Activated T-cell treated with anti-CD3 and anti-CD28 coated beads, Interleukin-2, amount 50 U/mL, for 4 hours (primary cell): ENCODE measurements around the gene ANTKMT. TPM values are rescaled to one million over a fixed set of nuclear protein-coding genes. Genes with fewer than 3 reads are reported as not detected.

ENCODE experiments used
- ATAC-seq, 2 donors: fragments of 200-7000 bp; cut with Tn5 transposase; one replicate each; pipeline ENCODE4 v1.10.0; 2021
- DNase-seq: peaks from one replicate; pipeline ENCODE4 v3.0.0-alpha.2; 2020
- H3K27me3 Mint-ChIP-seq: one replicate; pipeline ENCODE4 v1.8.0; 2021; ENCODE audit warnings: low read depth, mixed read lengths
- H3K36me3 Mint-ChIP-seq: one replicate; pipeline ENCODE4 v1.8.0; 2022; ENCODE audit warnings: mixed read lengths; ENCODE audit not compliant: insufficient read depth
- H3K4me1 Mint-ChIP-seq: one replicate; pipeline ENCODE4 v1.8.0; 2021; ENCODE audit warnings: low read depth, mixed read lengths
- H3K4me3 Mint-ChIP-seq: one replicate; pipeline ENCODE4 v1.8.0; 2021; ENCODE audit warnings: mild to moderate bottlenecking, moderate library complexity, mixed read lengths
- H3K9me3 Mint-ChIP-seq: one replicate; pipeline ENCODE4 v1.8.0; 2021; ENCODE audit warnings: mixed read lengths
- total RNA-seq, 3 donors: library from RNA; stranded (reverse); gene quantifications; one replicate each; pipeline ENCODE4 v1.2.1, GENCODE V29; 2021

ANTKMT gene
- total RNA-seq, 3 donors from 2014 or later: 66.0 to 75.0 (median 67.8) TPM

DNA sequence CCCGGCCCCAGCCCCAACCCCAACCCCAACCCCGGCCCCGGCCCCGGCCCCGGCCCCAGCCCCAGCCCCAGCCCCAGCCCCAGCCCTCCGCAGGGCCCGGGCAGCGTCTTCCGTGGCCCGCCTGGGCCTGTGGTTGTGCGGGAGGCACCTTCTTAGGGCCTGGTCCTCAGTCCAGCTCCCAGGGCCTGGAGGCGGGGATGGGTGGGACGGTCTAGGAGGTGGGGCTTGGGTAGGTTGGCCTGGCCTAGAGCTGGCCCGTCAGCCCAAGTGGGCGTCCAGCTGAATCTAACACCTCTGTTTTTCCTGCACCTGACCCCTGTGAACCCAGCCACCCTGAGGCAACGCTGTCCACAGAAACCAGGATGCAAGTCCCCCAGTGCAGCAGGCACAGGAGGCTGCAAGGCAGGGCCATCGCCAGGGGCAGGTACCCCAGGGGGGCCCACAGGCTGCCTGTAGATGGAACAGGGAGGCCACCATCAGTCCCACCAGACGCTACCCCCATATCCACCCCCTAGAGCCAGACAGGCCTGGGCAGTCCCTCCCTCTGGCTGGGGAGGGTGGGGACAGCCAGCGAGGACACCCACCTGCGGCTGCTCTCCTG, 48.3 kb downstream of the ANTKMT start:
- no peaks in the 10 kb centered on the region for H3K27me3 Mint-ChIP-seq
- no peak for ATAC-seq
- H3K4me3 Mint-ChIP-seq: no peak overlapping the region
- H3K4me1 Mint-ChIP-seq: no peaks in the 10 kb centered on the region
- H3K36me3 Mint-ChIP-seq: no peaks in the 10 kb centered on the region
- no peak for DNase-seq
- no peaks in the 10 kb centered on the region for H3K9me3 Mint-ChIP-seq

DNA sequence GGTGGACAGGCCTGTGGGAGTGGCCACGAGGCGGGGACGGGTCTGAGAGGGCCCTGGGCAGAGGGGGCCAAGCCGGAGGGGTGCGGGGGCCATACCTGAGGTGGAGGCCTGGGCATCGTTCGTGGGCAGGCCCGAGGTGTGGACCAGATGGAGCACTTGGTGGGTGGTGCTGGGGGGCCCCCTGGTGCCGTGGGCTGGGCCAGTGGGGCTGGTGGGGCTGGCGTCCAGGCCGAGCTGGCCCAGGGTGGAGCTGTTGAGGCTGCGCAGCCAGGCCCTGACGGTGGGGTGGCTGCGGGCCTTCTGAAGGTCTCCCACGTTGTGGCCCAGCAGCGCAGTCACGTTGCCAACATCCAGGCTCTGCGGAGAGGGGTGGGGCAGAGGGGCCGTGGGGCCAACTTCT, 49.0 kb downstream of the ANTKMT start:
- Mint-ChIP-seq H3K36me3 (no peaks in the 10 kb centered on the region), H3K4me3 (no peak overlapping the region), H3K4me1 (no peaks in the 10 kb centered on the region), H3K27me3 (no peaks in the 10 kb centered on the region), H3K9me3 (no peaks in the 10 kb centered on the region)
- DNase-seq (no peak), ATAC-seq (no peak)

DNA sequence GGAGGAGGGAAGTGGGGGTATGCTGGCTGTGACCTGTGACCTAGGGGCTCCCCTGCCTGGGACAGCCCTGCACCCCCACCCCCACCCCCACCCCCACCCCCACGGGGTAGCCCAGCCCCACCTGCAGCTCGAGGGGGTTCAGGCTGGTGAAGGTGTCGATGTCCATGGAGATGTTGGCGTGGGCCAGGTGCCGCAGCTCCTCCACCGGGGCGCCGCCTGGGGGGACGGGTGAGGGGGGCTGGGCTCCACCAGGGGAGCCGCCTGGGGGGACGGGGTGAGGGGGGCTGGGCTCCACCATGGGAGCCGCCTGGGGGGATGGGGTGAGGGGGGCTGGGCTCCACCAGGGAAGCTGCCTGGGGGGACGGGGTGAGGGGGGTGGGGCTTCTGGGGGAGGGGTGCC, 49.5 kb downstream of the ANTKMT start:
- H3K4me3 Mint-ChIP-seq: no peak overlapping the region

More for the DNA sequence above, 49.5 kb downstream of the ANTKMT start:
- Mint-ChIP-seq H3K9me3 (no peaks in the 10 kb centered on the region), H3K36me3 (no peaks in the 10 kb centered on the region), H3K27me3 (no peaks in the 10 kb centered on the region), H3K4me1 (no peaks in the 10 kb centered on the region)
- no peak for ATAC-seq
- no peak for DNase-seq

Other genes with a start within 250 kb of the ANTKMT start
- 100 to 1,000 TPM; 134 to 164 (median 153) TPM for gene CAPN15, start 193.4 kb upstream of the ANTKMT start, total RNA-seq
- under 1 TPM; 0.08 to 0.11 (median 0.10) TPM for gene PRR35, start 160.8 kb upstream of the ANTKMT start, total RNA-seq
- under 1 TPM; 0.13 to 0.18 (median 0.16) TPM for gene NHLRC4, start 154.1 kb upstream of the ANTKMT start, total RNA-seq
- 10 to 100 TPM; 45.0 to 47.8 (median 46.1) TPM for gene PIGQ, start 151.2 kb upstream of the ANTKMT start, total RNA-seq
- 10 to 100 TPM; 13.4 to 15.7 (median 14.6) TPM for gene RAB40C, start 131.1 kb upstream of the ANTKMT start, total RNA-seq
- gene WFIKKN1, start 90.2 kb upstream of the ANTKMT start, total RNA-seq: under 1 TPM; 0.40 to 0.71 (median 0.49) TPM
- 100 to 1,000 TPM; 132 to 174 (median 159) TPM for gene METTL26, start 84.8 kb upstream of the ANTKMT start, total RNA-seq
- gene MCRIP2, start 79.3 kb upstream of the ANTKMT start, total RNA-seq: 100 to 1,000 TPM in 1 of 3 donors, 10 to 100 TPM in 2; 83.1 to 104 (median 88.2) TPM
- gene WDR90, start 71.8 kb upstream of the ANTKMT start, total RNA-seq: 100 to 1,000 TPM in 1 of 3 donors, 10 to 100 TPM in 2; 81.0 to 104 (median 87.8) TPM
- 100 to 1,000 TPM; 212 to 215 (median 212) TPM for gene RHOT2, start 53.0 kb upstream of the ANTKMT start, total RNA-seq
- under 1 TPM; 0.52 to 0.71 (median 0.53) TPM for gene RHBDL1, start 45.5 kb upstream of the ANTKMT start, total RNA-seq
- gene STUB1, start 40.7 kb upstream of the ANTKMT start, total RNA-seq: 100 to 1,000 TPM; 117 to 136 (median 127) TPM
- 10 to 100 TPM; 77.0 to 90.4 (median 88.7) TPM for gene JMJD8, start 36.8 kb upstream of the ANTKMT start, total RNA-seq
- 10 to 100 TPM; 28.2 to 32.4 (median 29.1) TPM for gene WDR24, start 30.7 kb upstream of the ANTKMT start, total RNA-seq
- gene FBXL16, start 15.3 kb upstream of the ANTKMT start, total RNA-seq: 1 to 10 TPM; 2.0 to 6.0 (median 4.8) TPM
- 10 to 100 TPM; 23.8 to 34.7 (median 28.2) TPM for gene METRN, start 6.0 kb upstream of the ANTKMT start, total RNA-seq
- 1 to 10 TPM; 5.4 to 9.1 (median 7.0) TPM for gene CCDC78, start 5.3 kb downstream of the ANTKMT start, total RNA-seq
- gene HAGHL, start 6.0 kb downstream of the ANTKMT start, total RNA-seq: 10 to 100 TPM in 2 of 3 donors, 1 to 10 TPM in 1; 8.8 to 13.0 (median 12.4) TPM
- gene CIAO3, start 19.9 kb downstream of the ANTKMT start, total RNA-seq: 10 to 100 TPM; 30.1 to 39.5 (median 34.8) TPM
- under 1 TPM in 1 of 3 donors, not detected in 2; 0.08 TPM for gene MSLN, start 39.6 kb downstream of the ANTKMT start, total RNA-seq
- 10 to 100 TPM; 72.3 to 99.0 (median 75.1) TPM for gene RPUSD1, start 67.2 kb downstream of the ANTKMT start, total RNA-seq
- 100 to 1,000 TPM; 138 to 171 (median 161) TPM for gene CHTF18, start 67.5 kb downstream of the ANTKMT start, total RNA-seq
- gene GNG13, start 79.6 kb downstream of the ANTKMT start, total RNA-seq: not detected
- gene LMF1, start 249.8 kb downstream of the ANTKMT start, total RNA-seq: 1 to 10 TPM; 7.7 to 9.9 (median 9.3) TPM